Activated T-cell treated with anti-CD3 and anti-CD28 coated beads for 48 hours (primary cell): Measurements from ENCODE around the gene AMN.
"Not testable (repeated sequence)": the region's sequence is repeated elsewhere in the genome, so short reads cannot be mapped to it uniquely, and the experiment has no call there.

Source experiments
- DNase-seq: peaks from one replicate; pipeline ENCODE4 v3.0.0-alpha.2; 2020; ENCODE audit warnings: low read depth

Gene AMN

DNA sequence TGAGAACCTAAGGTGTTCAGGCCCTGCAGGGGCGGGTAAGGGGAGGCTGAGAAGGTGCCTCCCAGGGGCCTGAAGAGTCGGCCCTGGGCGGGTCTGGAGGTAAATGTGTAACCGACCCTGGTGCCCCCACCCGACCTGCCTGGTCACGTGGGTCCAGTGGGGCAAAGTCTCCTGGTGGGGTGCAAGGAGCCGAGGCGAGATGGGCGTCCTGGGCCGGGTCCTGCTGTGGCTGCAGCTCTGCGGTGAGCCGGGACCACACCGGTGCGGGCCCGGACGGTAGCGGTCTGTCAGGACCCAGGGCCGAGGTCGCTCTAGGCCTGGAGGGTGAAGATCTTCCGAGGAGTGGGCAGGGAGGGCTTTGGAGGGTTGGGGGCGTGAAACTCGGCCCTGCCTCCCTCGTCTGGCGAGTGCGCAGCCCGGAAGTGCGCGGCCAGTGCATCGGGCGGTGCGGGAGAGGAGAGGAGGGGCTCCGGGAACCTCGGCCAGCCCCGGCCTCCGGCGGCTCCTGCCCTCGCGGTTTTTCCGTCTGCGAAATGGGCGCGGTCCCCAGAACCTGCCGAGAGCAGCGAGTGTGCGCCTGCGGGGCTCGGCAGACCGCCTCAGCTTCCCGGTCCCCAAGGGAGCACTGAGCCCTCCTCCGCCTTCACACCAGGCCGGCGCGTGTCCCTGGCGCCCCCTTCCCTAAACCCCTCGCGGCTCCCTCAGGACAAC, at the start of gene AMN:
Gene AMN, plus strand, starts transcription at position 174 of the 711 bp plus-strand sequence. Its CDS starts 26 bp downstream, at position 200.
- DNase-seq = no peak

- no peak for DNase-seq
Observed at GRCh38 chr14:102873131-102873530, 49.3 kb upstream of the AMN start.

- no peak for DNase-seq
Observed at GRCh38 chr14:102873546-102874061, 48.9 kb upstream of the AMN start.

DNA sequence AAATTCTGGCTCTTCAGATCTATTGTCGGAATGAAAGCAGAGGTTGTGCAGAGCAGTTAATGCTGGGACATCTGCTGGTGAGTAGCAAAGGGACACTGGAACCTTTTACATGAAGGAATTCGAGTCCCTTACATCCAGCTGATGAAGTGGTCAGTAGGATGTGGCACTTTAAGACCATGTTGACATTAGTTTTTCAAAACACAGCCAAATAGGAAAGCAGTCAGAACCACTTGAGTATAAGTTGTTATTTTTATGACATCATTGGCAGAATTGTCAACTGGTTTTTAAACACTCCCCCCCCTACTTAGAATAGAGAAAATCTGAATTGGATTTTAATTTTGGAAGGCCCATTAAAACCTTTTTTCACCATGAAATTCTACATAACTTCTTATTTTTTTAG, 46.8 kb upstream of the AMN start:
- no peak for DNase-seq

DNA sequence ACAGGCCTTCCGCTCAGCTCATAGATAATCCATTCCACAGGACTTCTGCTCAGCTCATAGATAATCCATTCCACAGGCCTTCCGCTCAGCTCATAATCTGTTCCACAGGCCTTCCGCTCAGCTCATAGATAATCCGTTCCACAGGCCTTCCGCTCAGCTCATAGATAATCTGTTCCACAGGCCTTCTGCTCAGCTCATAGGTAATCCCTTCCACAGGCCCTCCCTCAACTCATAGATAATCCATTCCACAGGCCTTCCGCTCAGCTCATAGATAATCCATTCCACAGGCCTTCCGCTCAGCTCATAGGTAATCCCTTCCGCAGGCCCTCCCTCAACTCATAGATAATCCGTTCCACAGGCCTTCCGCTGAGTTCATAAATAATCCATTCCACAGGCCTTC, 45.0 kb upstream of the AMN start:
- DNase-seq = not testable (repeated sequence)

GRCh38 chr14:102878174-102878969, 44.1 kb upstream of the AMN start:
- no peak for DNase-seq

DNA sequence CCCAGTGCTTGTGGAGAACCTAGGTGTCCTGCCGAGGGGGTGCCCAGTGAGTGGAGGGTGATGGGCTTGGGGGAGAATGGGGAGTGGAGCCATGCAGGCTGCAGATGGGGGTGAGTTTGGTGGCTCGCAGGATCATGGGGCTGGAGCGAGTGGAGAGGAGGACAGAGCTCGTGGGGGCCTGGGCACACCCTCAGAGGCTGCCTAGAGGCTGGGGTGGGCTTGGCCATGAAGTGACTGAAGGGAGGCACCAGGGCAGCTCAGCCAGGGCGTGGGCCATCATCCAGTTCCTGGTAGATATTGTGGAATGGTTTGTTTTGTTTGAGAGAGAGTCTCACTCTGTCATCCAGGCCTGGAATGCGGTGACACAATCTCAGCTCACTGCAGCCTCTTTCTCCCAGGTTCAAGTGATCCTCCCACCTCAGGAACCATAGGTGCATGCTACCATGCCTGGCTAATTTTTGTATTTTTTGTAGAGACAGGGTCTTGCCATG, 43.4 kb upstream of the AMN start:
- no peak for DNase-seq

DNA sequence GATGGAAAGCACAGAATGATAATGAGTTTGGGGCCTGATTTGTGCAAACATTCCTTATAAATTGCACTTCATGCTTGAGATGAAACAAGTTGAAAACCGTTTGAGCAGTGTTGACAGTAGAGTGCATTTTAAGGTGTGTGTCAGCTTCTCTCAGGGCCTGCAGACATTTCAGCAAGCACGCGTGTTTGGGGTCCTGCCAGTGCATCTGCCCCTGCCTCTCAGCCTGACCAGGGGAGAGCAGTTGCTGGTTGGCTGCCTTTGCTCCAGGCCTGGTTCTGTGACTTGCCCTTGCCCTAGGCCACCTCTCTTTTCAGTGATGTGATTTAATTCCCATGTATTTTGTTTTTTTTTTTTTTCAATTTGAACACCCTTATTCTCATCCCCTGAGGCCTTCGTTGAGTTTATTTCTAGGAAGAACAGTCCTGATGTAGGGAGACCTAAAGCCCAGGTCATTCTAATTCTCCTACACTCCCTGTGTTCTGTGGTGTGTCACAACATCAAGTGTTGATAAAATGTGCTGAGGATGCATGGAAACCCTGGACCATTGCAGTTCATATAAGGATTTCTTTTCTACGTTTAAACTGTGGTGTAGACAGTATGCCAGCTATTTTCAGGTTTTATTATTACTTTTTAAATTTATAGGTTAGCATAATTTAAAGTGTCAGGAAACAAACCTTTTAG, 40.1 kb upstream of the AMN start:
- DNase-seq = no peak

GRCh38 chr14:102883089-102883541, 39.3 kb upstream of the AMN start:
- DNase-seq = peak; percentile 8

DNA sequence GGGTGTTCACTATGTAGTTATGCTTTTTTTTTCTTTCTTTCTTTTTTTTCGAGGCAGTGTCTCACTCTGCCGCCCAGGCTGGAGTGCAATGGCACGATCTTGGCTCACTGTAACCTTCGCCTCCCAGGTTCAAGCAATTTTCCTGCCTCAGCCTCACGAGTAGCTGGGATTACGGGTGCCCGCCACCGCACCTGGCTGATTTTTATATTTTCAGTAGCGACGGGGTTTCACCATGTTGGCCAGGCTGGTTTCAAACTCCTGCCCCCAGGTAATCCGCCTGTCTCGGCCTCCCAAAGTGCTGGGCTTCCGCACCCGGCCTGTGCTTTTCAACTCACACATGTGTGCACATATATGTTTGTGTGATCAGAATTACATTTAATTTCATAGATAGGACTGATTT, 38.9 kb upstream of the AMN start:
- no peak for DNase-seq

GRCh38 chr14:102885737-102886447, 36.6 kb upstream of the AMN start:
- no peak for DNase-seq

GRCh38 chr14:102888748-102889147, 33.7 kb upstream of the AMN start:
- no peak for DNase-seq

- DNase-seq = no peak
Observed at GRCh38 chr14:102889615-102890014, 32.8 kb upstream of the AMN start.

- DNase-seq = no peak
Observed at GRCh38 chr14:102891111-102891510, 31.4 kb upstream of the AMN start.

DNA sequence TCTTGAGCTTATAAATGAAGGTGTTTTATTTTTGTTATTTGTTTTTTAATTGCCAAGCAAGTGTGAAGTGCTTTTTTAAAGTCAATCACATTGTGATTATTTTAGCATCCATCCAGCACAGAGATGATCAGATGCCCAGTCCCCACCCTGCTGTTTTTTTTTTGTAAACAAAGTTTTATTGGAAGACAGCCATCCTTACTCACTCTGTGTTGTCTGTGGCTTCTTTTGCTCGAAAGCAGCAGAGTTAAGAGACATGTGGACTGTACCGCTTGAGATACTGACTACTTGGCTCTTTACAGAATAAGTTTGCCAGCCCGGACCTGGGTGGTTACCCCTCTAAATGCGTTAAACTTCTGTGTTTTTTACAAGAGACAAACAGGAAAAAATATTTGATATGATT, 30.9 kb upstream of the AMN start:
- DNase-seq = no peak

DNA sequence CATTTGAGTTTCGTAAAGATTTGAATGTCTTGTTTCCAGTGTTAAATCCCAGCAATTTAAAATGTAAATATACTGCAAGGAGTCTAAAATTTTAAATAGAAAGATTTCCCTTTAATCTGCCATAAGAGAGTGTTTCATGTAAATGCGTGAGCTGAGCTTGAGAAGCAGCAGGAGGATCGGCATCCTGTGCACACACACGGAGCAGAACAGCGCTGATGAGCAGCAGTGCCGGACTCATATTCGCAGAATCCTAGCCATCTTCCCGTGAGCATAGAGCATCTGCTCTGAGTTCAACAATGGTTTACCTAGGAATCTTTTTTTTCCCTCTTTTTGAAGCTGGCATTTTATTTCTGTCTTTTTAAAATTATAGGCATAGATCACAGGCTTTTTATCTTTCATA, 29.8 kb upstream of the AMN start:
- DNase-seq = no peak

GRCh38 chr14:102893452-102893851, 29.0 kb upstream of the AMN start:
- no peak for DNase-seq

DNA sequence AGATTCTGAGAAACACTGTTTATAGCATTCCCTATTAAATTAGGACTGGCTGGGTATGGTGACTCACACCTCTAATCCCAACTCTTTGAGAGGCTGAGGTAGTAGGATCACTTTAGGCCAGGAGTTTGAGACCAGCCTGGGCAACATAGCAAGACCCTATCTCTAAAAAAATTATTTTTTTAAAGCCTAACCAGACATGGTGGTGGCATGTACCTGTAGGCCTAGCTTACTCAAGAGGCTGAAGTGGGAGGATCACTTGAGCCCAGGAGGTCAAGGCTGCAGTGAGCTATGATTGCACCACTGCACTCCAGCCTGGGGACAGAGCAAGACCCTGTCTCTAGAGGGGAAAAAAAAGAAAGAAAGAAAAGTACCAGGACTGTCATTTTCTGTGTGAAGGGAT, 25.7 kb upstream of the AMN start:
- DNase-seq = not testable (repeated sequence)

GRCh38 chr14:102897299-102898027, 25.0 kb upstream of the AMN start:
- DNase-seq = no peak

- DNase-seq = no peak
Observed at GRCh38 chr14:102898298-102898697, 24.2 kb upstream of the AMN start.
